HEK293 (cell line): ENCODE data around the gene PIP4K2C.

Source experiments
- CTCF ChIA-PET: fragments of 350-600 bp; formaldehyde crosslinking; extraction: SDS; loops from one replicate; lab custom pipeline; 2021; ENCODE audit warnings: antibody characterized with exemption; lab: Yijun Ruan, JAX
- POLR2A ChIA-PET: fragments of 300-600 bp; formaldehyde crosslinking; extraction: SDS; loops from one replicate; lab custom pipeline; 2020; ENCODE audit warnings: antibody characterized with exemption, inconsistent platforms; lab: Yijun Ruan, JAX
- H3K27ac ChIP-seq: fragments of 200-500 bp; sonication (Bioruptor generic); 2 replicates; pipeline ENCODE4 v1.5.1; 2014; ENCODE audit warnings: low read depth, low read length, control low read depth, inconsistent platforms; ENCODE audit errors: extremely low read depth
- H3K36me3 ChIP-seq, 2 experiments: fragments of 200-500 bp in 1 of 2; sonication (Bioruptor generic) in 1 of 2; 1 replicate in 1 of 2; 2 replicates in 1 of 2; pipeline ENCODE4 v1.5.1; 2014 to 2017; ENCODE audit warnings: inconsistent platforms in 2 of 2, low read length in 2 of 2; ENCODE audit not compliant: control insufficient read depth in 2 of 2, insufficient read depth in 1 of 2
- H3K4me1 ChIP-seq: fragments of 200-500 bp; sonication (Bioruptor generic); 2 replicates; pipeline ENCODE4 v1.5.1; 2014; ENCODE audit warnings: mild to moderate bottlenecking, low read length, inconsistent platforms; ENCODE audit not compliant: control insufficient read depth, insufficient read depth
- H3K4me3 ChIP-seq: 2 replicates; pipeline ENCODE4 v1.5.1; 2011; ENCODE audit warnings: low read depth, mild to moderate bottlenecking, control low read depth, low read length, moderate library complexity
- H3K9me3 ChIP-seq: fragments of 200-500 bp; sonication (Bioruptor generic); 2 replicates; pipeline ENCODE4 v1.5.1; 2014; ENCODE audit warnings: low read depth, low read length, inconsistent platforms; ENCODE audit not compliant: control insufficient read depth, insufficient read depth
- KLF7 ChIP-seq: fragments of 450-650 bp; formaldehyde crosslinking; IDR thresholded peaks from 2 replicates; pipeline ENCODE4 v1.5.1; 2016; ENCODE audit warnings: missing biosample characterization, missing genetic modification characterization, borderline replicate concordance
- PRDM2 ChIP-seq: fragments of 450-650 bp; formaldehyde crosslinking; IDR thresholded peaks from 2 replicates; pipeline ENCODE4 v1.5.1; 2016; ENCODE audit warnings: missing biosample characterization, missing genetic modification characterization, borderline replicate concordance
- REPIN1 ChIP-seq: fragments of 450-650 bp; formaldehyde crosslinking; IDR thresholded peaks from 2 replicates; pipeline ENCODE4 v1.5.1; 2017; ENCODE audit warnings: missing biosample characterization, missing genetic modification characterization, low read depth
- ZBTB6 ChIP-seq: fragments of 450-650 bp; formaldehyde crosslinking; IDR thresholded peaks from 2 replicates; pipeline ENCODE4 v1.5.1; 2017; ENCODE audit warnings: missing biosample characterization, missing genetic modification characterization
- ZFHX2 ChIP-seq: fragments of 450-650 bp; formaldehyde crosslinking; conservative IDR thresholded peaks from 2 replicates; pipeline ENCODE4 v1.5.1; 2016; ENCODE audit warnings: missing biosample characterization, missing genetic modification characterization
- ZFP37 ChIP-seq: fragments of 450-650 bp; formaldehyde crosslinking; IDR thresholded peaks from 2 replicates; pipeline ENCODE4 v1.5.1; 2016; ENCODE audit warnings: missing biosample characterization, missing genetic modification characterization
- ZNF133 ChIP-seq: fragments of 450-650 bp; formaldehyde crosslinking; IDR thresholded peaks from 2 replicates; pipeline ENCODE4 v1.5.1; 2016; ENCODE audit warnings: missing biosample characterization, missing genetic modification characterization
- ZNF24 ChIP-seq: fragments of 450-650 bp; formaldehyde crosslinking; IDR thresholded peaks from 2 replicates; pipeline ENCODE4 v1.5.1; 2016; ENCODE audit warnings: missing biosample characterization, missing genetic modification characterization
- ZNF311 ChIP-seq: fragments of 450-650 bp; formaldehyde crosslinking; IDR thresholded peaks from 2 replicates; pipeline ENCODE4 v1.5.1; 2017; ENCODE audit warnings: missing biosample characterization, missing genetic modification characterization, borderline replicate concordance
- ZNF426 ChIP-seq: fragments of 450-650 bp; formaldehyde crosslinking; IDR thresholded peaks from 2 replicates; pipeline ENCODE4 v1.5.1; 2017; ENCODE audit warnings: missing biosample characterization, missing genetic modification characterization, mild to moderate bottlenecking, inconsistent platforms, moderate library complexity
- ZNF433 ChIP-seq: fragments of 450-650 bp; formaldehyde crosslinking; IDR thresholded peaks from 2 replicates; pipeline ENCODE4 v1.5.1; 2016; ENCODE audit warnings: missing biosample characterization, missing genetic modification characterization, low read depth
- ZNF513 ChIP-seq: fragments of 450-650 bp; IDR thresholded peaks from 2 replicates; pipeline ENCODE4 v1.5.1; 2018; ENCODE audit warnings: missing biosample characterization, missing genetic modification characterization
- ZNF560 ChIP-seq: fragments of 450-650 bp; formaldehyde crosslinking; IDR thresholded peaks from 2 replicates; pipeline ENCODE4 v1.5.1; 2017; ENCODE audit warnings: missing biosample characterization, missing genetic modification characterization, borderline replicate concordance
- ZNF600 ChIP-seq: fragments of 450-650 bp; formaldehyde crosslinking; IDR thresholded peaks from 2 replicates; pipeline ENCODE4 v1.5.1; 2016; ENCODE audit warnings: missing biosample characterization, missing genetic modification characterization
- ZNF645 ChIP-seq: fragments of 450-650 bp; formaldehyde crosslinking; IDR thresholded peaks from 2 replicates; pipeline ENCODE4; 2016; ENCODE audit warnings: missing biosample characterization, missing genetic modification characterization
- ZNF660 ChIP-seq: fragments of 450-650 bp; IDR thresholded peaks from 2 replicates; pipeline ENCODE4 v1.5.1; 2018; ENCODE audit warnings: missing biosample characterization, mild to moderate bottlenecking, missing genetic modification characterization
- ZNF792 ChIP-seq: fragments of 450-650 bp; formaldehyde crosslinking; IDR thresholded peaks from 2 replicates; pipeline ENCODE4 v1.5.1; 2016; ENCODE audit warnings: missing biosample characterization, missing genetic modification characterization
- ZSCAN18 ChIP-seq: fragments of 450-650 bp; formaldehyde crosslinking; IDR thresholded peaks from 2 replicates; pipeline ENCODE4 v1.5.1; 2016; ENCODE audit warnings: missing biosample characterization, missing genetic modification characterization

Gene PIP4K2C

GRCh38 chr12:57623385-57623784 is 32.4 kb downstream of the PIP4K2C start (continued):
- TF ChIP-seq ZNF433 (tag by site-specific recombination) = no peak
- no peak for TF ChIP-seq ZNF792 (tag by site-specific recombination)
- no peak for TF ChIP-seq KLF7 (tag by site-specific recombination)

- CTCF ChIA-PET = interaction anchor here (0.6 to 0.9 kb wide), 2 partner anchors 43 to 316 kb away, joined by 3 read pairs; no protein-coding TSS in a partner anchor
These were observed 32.9 kb downstream of the PIP4K2C start for GRCh38 chr12:57623811-57624390.

GRCh38 chr12:57624441-57625220 is 33.6 kb downstream of the PIP4K2C start:
- Histone ChIP-seq H3K4me1 (no peaks in the 10 kb centered on the region), H3K4me3 (no peak overlapping the region), H3K9me3 (no peaks in the 10 kb centered on the region), H3K36me3 (peaks cover 0 to 53% of the 10 kb centered on the region in 2 experiments; a peak in 1 of 3 replicates), H3K27ac (no peak overlapping the region)
- CTCF ChIA-PET = interaction anchor here (0.6 to 1.3 kb wide), 6 partner anchors 18 to 317 kb away, joined by 3 to 7 read pairs (median 5); no protein-coding TSS in a partner anchor
- POLR2A ChIA-PET = no interaction called here
- TF ChIP-seq ZNF560 = no peak
- TF ChIP-seq ZNF645 (tag by site-specific recombination) = no peak
- no peak for TF ChIP-seq ZNF311 (tag by site-specific recombination)
- no peak for TF ChIP-seq ZBTB6 (tag by site-specific recombination)
- TF ChIP-seq ZFHX2 = no peak
- TF ChIP-seq ZSCAN18 (tag by site-specific recombination) = no peak
- TF ChIP-seq ZNF660 (tag by site-specific recombination) = no peak
- TF ChIP-seq ZNF426 (tag by site-specific recombination) = no peak
- no peak for TF ChIP-seq REPIN1 (tag by site-specific recombination)
- no peak for TF ChIP-seq PRDM2
- no peak for TF ChIP-seq ZFP37 (tag by site-specific recombination)
- TF ChIP-seq ZNF133 (tag by site-specific recombination) = no peak

More at GRCh38 chr12:57623811-57624390, 32.9 kb downstream of the PIP4K2C start:
- POLR2A ChIA-PET = no interaction called here
- Histone ChIP-seq H3K36me3 (peaks cover 0 to 53% of the 10 kb centered on the region in 2 experiments; a peak in 1 of 3 replicates), H3K27ac (no peak overlapping the region), H3K4me3 (no peak overlapping the region), H3K9me3 (no peaks in the 10 kb centered on the region), H3K4me1 (no peaks in the 10 kb centered on the region)
- TF ChIP-seq ZNF24 (tag by site-specific recombination) = no peak
- TF ChIP-seq ZNF513 = no peak
- 0 out of 2 replicates have a peak, but pooled peaks have one; percentile 15 for TF ChIP-seq ZNF600 (tag by site-specific recombination)
- TF ChIP-seq, all 188 proteins: peak for 1
